OCI-LY1 (cell line): ENCODE results near the gene PPP1R12B.

ENCODE experiments used
- H2AFZ ChIP-seq: fragments of 200-600 bp; sonication (generic), shearing (Covaris generic); 2 replicates; pipeline ENCODE4 v1.6.0; 2014; ENCODE audit warnings: antibody characterized with exemption, mild to moderate bottlenecking, low read length
- H3F3A ChIP-seq: fragments of 200-600 bp; sonication (generic), shearing (Covaris generic); 2 replicates; pipeline ENCODE4 v1.6.0; 2014; ENCODE audit warnings: mild to moderate bottlenecking, antibody characterized with exemption, low read length, moderate library complexity; ENCODE audit not compliant: insufficient read depth
- H3K27ac ChIP-seq: fragments of 200-600 bp; sonication (generic); 2 replicates; pipeline ENCODE4 v1.5.1; 2014; ENCODE audit warnings: low read length, mixed run types, mild to moderate bottlenecking, low read depth; ENCODE audit not compliant: poor library complexity, severe bottlenecking
- H3K27me3 ChIP-seq: fragments of 200-600 bp; sonication (generic); 2 replicates; pipeline ENCODE4 v1.6.0; 2014; ENCODE audit warnings: antibody characterized with exemption, mild to moderate bottlenecking, low read length, moderate library complexity; ENCODE audit not compliant: insufficient read depth
- H3K36me3 ChIP-seq: fragments of 200-600 bp; sonication (generic); 2 replicates; pipeline ENCODE4 v1.6.1; 2014; ENCODE audit warnings: mild to moderate bottlenecking, antibody characterized with exemption, low read length, moderate library complexity, mixed read lengths; ENCODE audit not compliant: insufficient read depth
- H3K4me1 ChIP-seq: fragments of 200-600 bp; sonication (generic); 2 replicates; pipeline ENCODE4 v1.5.1; 2014; ENCODE audit warnings: mild to moderate bottlenecking, low read length, moderate library complexity; ENCODE audit not compliant: insufficient read depth, severe bottlenecking
- H3K4me2 ChIP-seq: fragments of 200-600 bp; sonication (generic), shearing (Covaris generic); 2 replicates; pipeline ENCODE4 v1.6.1; 2014; ENCODE audit warnings: low read length
- H3K4me3 ChIP-seq: fragments of 200-600 bp; sonication (generic); 2 replicates; pipeline ENCODE4 v1.5.1; 2014; ENCODE audit warnings: low read length, low read depth, mild to moderate bottlenecking, mixed read lengths; ENCODE audit not compliant: poor library complexity, severe bottlenecking
- H3K79me2 ChIP-seq: fragments of 200-600 bp; shearing (Covaris generic); 2 replicates; pipeline ENCODE4 v1.6.1; 2016; ENCODE audit warnings: mixed run types, low read length, mixed read lengths; ENCODE audit not compliant: insufficient read depth
- H3K9ac ChIP-seq: fragments of 200-600 bp; sonication (generic), shearing (Covaris generic); 2 replicates; pipeline ENCODE4 v1.6.1; 2014; ENCODE audit warnings: mild to moderate bottlenecking, low read length, mixed read lengths
- H3K9me2 ChIP-seq: fragments of 200-600 bp; sonication (generic), shearing (Covaris generic); 2 replicates; pipeline ENCODE4 v1.6.1; 2014; ENCODE audit warnings: low read depth, mild to moderate bottlenecking, low read length, mixed read lengths
- H3K9me3 ChIP-seq: fragments of 200-600 bp; shearing (Covaris generic); 2 replicates; pipeline ENCODE4 v1.6.1; 2014; ENCODE audit warnings: low read length, mixed read lengths
- H4K20me1 ChIP-seq: fragments of 200-600 bp; sonication (generic), shearing (Covaris generic); 2 replicates; pipeline ENCODE4 v1.6.0; 2016; ENCODE audit warnings: mild to moderate bottlenecking, low read length; ENCODE audit not compliant: insufficient read depth
- EZH2 ChIP-seq: fragments of 200-600 bp; sonication (generic), shearing (Covaris generic); IDR thresholded peaks from 2 replicates; pipeline ENCODE4 v1.8.0; 2017; ENCODE audit warnings: borderline replicate concordance, mixed run types, mild to moderate bottlenecking, antibody characterized with exemption, low read length, moderate library complexity, mixed read lengths
- TF ChIP-seq, protein P1 (sequence below): fragments of 200-600 bp; sonication (generic), shearing (Covaris generic); IDR thresholded peaks from 2 replicates; pipeline ENCODE4 v1.5.1; 2017; ENCODE audit warnings: mild to moderate bottlenecking, antibody characterized with exemption, low read length, moderate library complexity, mixed read lengths

The PPP1R12B gene

DNA sequence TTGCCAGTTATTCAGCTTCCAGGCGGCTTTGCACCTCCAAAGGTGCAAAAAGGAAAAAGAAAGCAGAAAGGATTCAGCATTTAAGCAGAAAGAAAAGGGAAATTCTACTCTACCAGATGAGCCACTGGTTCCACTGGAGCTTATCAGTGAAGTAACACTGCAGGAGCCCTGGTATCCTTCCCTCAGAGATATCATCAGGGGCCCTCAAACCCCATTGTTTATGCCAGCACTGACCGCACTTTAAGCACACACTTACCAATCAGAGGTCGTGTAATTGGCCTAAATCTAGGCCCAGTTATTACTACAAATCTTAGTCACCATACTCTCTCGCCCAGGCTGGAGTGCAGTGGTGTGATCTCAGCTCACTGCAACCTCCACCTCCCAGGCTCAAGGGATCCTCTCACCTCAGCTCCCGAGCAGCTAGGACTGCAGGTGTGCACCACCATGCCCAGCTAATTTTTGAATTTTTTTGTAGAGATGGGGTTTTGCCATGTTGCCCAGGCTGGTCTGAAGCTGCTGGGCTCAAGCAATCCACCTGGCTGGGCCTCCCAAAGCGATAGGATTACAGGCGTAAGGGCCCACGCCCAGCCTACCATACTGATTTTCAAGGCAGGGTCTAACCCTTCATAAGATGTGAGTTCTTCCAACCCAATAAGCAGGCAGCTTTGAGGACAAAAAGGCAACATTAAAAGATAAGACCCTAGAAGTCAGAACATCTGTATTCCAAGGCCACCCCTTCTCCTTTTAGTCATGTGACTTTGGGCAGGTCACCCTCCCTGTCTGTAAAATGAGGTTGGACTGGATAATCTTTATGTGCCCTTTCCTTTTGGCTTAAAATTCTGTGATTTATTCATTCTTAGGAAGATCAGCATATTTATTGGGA, 236.4 kb downstream of the PPP1R12B start:
- Histone ChIP-seq H3K9ac (no peak overlapping the region), H3K27ac (no peak overlapping the region), H3K9me2 (no peaks in the 10 kb centered on the region), H3K4me3 (no peak overlapping the region), H3K79me2 (no peaks in the 10 kb centered on the region), H3F3A (no peaks in the 10 kb centered on the region), H3K27me3 (no peaks in the 10 kb centered on the region; the same call in 1 of the 2 replicates), H3K4me1 (peaks cover 5% of the 10 kb centered on the region), H4K20me1 (no peaks in the 10 kb centered on the region), H3K9me3 (no peaks in the 10 kb centered on the region), H2AFZ (no peak overlapping the region), H3K4me2 (no peak overlapping the region), H3K36me3 (no peaks in the 10 kb centered on the region)
- TF ChIP-seq EZH2 = no peak
- TF ChIP-seq, protein P1, sequence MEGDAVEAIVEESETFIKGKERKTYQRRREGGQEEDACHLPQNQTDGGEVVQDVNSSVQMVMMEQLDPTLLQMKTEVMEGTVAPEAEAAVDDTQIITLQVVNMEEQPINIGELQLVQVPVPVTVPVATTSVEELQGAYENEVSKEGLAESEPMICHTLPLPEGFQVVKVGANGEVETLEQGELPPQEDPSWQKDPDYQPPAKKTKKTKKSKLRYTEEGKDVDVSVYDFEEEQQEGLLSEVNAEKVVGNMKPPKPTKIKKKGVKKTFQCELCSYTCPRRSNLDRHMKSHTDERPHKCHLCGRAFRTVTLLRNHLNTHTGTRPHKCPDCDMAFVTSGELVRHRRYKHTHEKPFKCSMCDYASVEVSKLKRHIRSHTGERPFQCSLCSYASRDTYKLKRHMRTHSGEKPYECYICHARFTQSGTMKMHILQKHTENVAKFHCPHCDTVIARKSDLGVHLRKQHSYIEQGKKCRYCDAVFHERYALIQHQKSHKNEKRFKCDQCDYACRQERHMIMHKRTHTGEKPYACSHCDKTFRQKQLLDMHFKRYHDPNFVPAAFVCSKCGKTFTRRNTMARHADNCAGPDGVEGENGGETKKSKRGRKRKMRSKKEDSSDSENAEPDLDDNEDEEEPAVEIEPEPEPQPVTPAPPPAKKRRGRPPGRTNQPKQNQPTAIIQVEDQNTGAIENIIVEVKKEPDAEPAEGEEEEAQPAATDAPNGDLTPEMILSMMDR = no peak

GRCh38 chr1:202585590-202585933, 237.1 kb downstream of the PPP1R12B start:
- no peak overlapping the region for H3K4me2 ChIP-seq

DNA sequence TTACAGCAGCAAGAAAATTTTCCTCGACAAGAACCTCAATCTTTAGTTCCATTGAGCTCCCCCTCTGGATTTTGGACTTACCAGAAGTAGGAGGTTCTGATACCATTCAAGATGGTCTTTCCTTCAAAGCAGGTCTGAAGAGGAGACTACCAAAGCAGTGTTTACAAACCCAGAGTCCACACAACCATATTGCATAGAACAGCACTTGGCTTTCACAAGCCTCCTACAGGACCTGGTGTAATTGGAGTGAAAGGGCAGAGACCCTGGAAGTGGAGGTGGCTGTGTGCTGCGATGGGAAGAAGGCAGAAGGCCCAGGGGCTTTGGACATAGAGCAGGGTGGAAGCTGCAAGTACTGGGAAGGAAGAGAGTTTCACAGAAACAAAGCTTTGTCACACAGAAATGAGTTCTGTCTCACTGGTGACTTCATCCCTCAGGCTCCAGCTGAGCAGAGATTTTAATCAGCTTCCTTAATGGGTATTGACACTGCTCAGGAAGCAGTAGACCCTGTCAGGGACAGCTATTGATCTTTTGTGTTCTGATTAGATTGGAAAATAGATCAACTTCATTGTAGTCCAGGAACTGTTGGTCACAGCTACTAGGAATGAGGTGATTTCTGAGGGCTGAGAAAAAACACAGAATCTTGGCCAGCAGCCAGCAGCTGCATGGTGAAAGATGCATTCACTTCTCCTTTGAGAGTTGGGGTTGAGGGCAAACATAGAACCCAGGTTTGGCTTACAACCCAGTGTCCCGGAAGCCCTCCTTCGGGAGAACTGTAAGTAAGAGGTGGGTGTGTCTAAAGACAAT, 237.7 kb downstream of the PPP1R12B start:
- Histone ChIP-seq H3K4me3 (no peak overlapping the region), H3K36me3 (no peaks in the 10 kb centered on the region), H2AFZ (no peak overlapping the region), H4K20me1 (no peaks in the 10 kb centered on the region), H3K4me1 (peaks cover 5% of the 10 kb centered on the region), H3K9me3 (no peaks in the 10 kb centered on the region), H3K4me2 (no peak overlapping the region), H3K27ac (no peak overlapping the region), H3F3A (no peaks in the 10 kb centered on the region), H3K79me2 (no peaks in the 10 kb centered on the region), H3K9ac (no peak overlapping the region), H3K9me2 (no peaks in the 10 kb centered on the region), H3K27me3 (no peaks in the 10 kb centered on the region; the same call in 1 of the 2 replicates)
- TF ChIP-seq EZH2 = no peak
- TF ChIP-seq, protein P1 = no peak

More at GRCh38 chr1:202585590-202585933, 237.1 kb downstream of the PPP1R12B start:
- Histone ChIP-seq H3K79me2 (no peaks in the 10 kb centered on the region), H3K4me1 (peaks cover 5% of the 10 kb centered on the region), H3K27me3 (no peaks in the 10 kb centered on the region; the same call in 1 of the 2 replicates), H3K27ac (no peak overlapping the region), H3K9me3 (no peaks in the 10 kb centered on the region), H3F3A (no peaks in the 10 kb centered on the region), H3K9me2 (no peaks in the 10 kb centered on the region), H4K20me1 (no peaks in the 10 kb centered on the region), H3K36me3 (no peaks in the 10 kb centered on the region), H3K4me3 (no peak overlapping the region), H2AFZ (no peak overlapping the region), H3K9ac (no peak overlapping the region)
- TF ChIP-seq, protein P1 = no peak
- TF ChIP-seq EZH2 = no peak
